IPS-15b (cell line): ENCODE results near the gene PAXX.
A peak's percentile ranks its signal among the peaks of the same experiment; 100 is the strongest.

Experiments used
- H3K27me3 ChIP-seq: one replicate; pipeline ENCODE4 v1.6.1; 2013; ENCODE audit warnings: low read length; ENCODE audit not compliant: control insufficient read depth, insufficient read depth
- H3K36me3 ChIP-seq: one replicate; pipeline ENCODE4 v1.6.1; 2013; ENCODE audit warnings: low read length; ENCODE audit not compliant: control insufficient read depth, insufficient read depth
- H3K4me1 ChIP-seq: one replicate; pipeline ENCODE4 v1.6.1; 2013; ENCODE audit warnings: mild to moderate bottlenecking, low read length; ENCODE audit not compliant: control insufficient read depth, insufficient read depth
- H3K4me3 ChIP-seq: one replicate; pipeline ENCODE4 v1.5.1; 2013; ENCODE audit warnings: low read depth, low read length
- H3K9ac ChIP-seq: one replicate; pipeline ENCODE4 v1.6.1; 2013; ENCODE audit warnings: low read depth, mild to moderate bottlenecking, low read length
- H3K9me3 ChIP-seq: one replicate; pipeline ENCODE4 v1.6.1; 2013; ENCODE audit warnings: mild to moderate bottlenecking, low read length; ENCODE audit not compliant: control insufficient read depth, insufficient read depth

The PAXX gene

DNA sequence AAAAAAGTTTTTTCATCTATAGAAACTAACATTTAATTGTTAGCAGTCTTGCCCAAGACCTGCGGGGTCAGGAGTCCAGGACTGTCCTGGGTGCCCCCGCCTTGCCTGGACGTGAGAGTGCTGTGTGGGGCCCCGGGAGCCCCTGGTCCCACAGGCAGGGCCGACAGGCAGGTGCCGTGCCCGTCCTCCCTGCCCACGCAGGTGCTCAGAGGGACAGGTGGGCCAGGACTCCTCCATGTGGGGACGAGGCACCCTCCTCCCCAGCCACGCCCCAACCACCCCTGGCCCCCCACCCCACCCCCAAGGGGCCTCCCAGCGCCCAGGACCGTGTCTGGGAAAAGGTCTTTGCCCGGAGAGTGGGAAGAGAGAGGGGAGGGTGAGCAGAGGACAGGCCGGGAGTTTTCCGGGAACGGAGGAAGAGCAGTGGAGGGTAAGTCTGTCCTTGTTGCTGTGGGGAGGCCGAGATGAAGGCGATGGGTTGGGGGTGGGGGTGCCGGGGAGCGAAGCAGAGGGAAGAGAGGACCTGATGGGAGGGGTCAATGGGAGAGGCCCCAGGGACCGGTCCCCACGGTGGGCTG, 42.9 kb upstream of the PAXX start:
- no peaks in the 10 kb centered on the region for H3K4me1 ChIP-seq
- no peaks in the 10 kb centered on the region for H3K9me3 ChIP-seq
- no peaks in the 10 kb centered on the region for H3K36me3 ChIP-seq
- peak overlapping the region; percentile 70 for H3K9ac ChIP-seq
- no peaks in the 10 kb centered on the region for H3K27me3 ChIP-seq
- H3K4me3 ChIP-seq = peak overlapping the region; percentile 73

GRCh38 chr9:136949817-136950655, 42.2 kb upstream of the PAXX start:
- no peaks in the 10 kb centered on the region for H3K36me3 ChIP-seq
- H3K9ac ChIP-seq = peak overlapping the region; percentile 83
- no peaks in the 10 kb centered on the region for H3K4me1 ChIP-seq
- H3K9me3 ChIP-seq = no peaks in the 10 kb centered on the region
- H3K4me3 ChIP-seq = peak overlapping the region; percentile 73
- no peaks in the 10 kb centered on the region for H3K27me3 ChIP-seq

DNA sequence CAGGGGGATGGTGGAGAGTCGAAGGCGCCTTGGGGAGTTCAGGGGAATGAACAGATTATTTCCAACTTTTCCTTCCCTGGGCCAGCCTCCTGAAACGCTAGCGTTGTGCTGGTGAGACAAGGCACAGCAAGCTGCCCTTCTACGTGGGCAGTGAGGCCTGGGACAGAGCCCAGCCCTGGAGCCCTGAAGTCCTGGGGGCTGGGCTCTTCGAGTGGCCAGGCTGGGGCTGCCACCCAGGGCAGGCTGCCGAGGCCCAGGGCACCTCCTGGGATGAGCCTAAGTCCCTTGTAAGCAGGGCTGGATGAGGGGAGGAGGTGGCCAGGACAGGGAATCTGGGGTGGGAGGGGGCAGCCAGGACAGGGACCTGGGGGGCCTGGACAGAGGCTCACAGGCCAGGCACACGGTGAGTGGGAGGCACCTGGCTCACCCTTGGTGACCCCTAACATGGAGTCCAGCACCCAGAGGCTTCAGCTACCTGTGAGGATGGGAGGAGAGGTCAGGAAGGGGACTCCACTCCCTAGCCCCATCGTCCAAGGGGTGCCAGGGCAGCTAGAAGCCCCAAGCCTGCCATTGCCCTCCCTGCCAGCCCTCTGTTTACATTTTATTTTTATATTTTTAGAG, 41.5 kb upstream of the PAXX start:
- no peaks in the 10 kb centered on the region for H3K9me3 ChIP-seq
- peak overlapping the region; percentile 83 for H3K9ac ChIP-seq
- no peaks in the 10 kb centered on the region for H3K36me3 ChIP-seq
- no peaks in the 10 kb centered on the region for H3K4me1 ChIP-seq
- no peaks in the 10 kb centered on the region for H3K27me3 ChIP-seq
- H3K4me3 ChIP-seq = peak overlapping the region; percentile 73

DNA sequence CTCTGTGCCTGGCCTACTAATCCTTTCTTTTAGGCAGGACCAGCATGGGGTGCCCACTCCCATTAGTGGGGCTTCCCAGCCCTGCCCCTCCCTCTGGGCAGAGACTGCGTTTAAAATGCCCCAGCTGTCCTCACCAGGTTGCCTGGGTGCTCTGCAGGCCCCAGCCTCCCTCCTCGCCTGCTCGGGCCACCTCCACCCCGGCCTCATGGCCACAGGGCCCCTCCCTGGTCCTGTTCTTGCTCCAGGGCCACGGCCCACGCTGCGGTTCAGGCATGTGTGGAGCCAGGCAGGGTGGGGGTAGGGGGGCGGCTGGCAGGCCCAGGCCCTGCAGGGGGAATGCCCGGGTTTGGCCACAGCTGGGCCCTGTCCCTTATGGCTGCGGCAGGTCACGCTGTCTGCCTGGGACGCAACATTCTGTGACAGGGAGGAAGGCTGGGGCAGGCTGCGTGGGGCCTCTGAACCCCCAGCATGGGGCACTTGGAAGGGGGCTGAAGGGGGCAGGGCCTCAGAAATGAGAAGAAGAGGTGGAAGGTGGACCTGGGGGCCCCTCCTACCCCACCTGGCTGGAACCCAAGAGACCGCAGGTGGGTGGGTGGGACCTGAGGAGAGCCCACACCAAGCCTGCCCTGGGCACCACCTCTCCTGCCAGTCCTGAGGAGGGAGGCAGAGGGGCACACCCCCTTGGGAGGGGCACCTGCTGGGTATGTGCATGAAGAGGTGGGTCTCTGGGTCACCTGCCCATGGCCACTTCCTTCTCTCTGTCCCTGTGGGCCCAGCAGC, 40.5 kb upstream of the PAXX start, which contains the start of gene LCN12:
Gene LCN12, plus strand, starts transcription at position 733 of the 780 bp plus-strand sequence. CDS start 55 bp downstream, outside the sequence.
- Histone ChIP-seq H3K4me1 (no peaks in the 10 kb centered on the region), H3K9ac (no peak within 1 kb of the TSS), H3K9me3 (no peaks in the 10 kb centered on the region), H3K36me3 (no peaks in the 10 kb centered on the region), H3K27me3 (no peaks in the 10 kb centered on the region), H3K4me3 (no peak within 1 kb of the TSS)

DNA sequence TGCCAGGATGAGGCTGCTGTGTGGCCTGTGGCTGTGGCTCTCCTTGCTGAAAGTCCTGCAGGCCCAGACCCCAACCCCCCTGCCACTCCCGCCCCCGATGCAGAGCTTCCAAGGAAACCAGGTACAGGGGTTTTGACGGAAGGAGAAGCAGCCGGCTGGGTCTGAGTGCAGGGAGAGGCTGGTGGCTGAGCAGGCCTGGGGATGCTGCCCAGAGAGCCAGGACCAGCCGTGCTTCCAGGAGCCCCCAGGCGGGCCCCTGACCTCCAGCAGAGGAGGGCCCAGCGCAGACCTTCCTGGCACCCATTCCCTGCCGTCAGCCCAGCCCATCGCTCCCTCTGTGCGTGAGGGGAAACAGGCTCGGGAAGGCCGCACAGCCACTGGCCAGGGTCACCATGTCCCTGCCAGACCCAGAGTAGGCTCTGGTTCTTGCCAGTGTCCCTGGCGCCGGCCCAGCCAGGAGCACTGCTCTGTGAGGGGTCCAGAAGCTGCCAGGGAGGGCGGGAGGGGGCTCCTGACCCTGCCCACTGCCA, 39.8 kb upstream of the PAXX start:
- Histone ChIP-seq H3K9me3 (no peaks in the 10 kb centered on the region), H3K4me3 (no peak overlapping the region), H3K4me1 (no peaks in the 10 kb centered on the region), H3K36me3 (no peaks in the 10 kb centered on the region), H3K9ac (no peak overlapping the region), H3K27me3 (no peaks in the 10 kb centered on the region)

GRCh38 chr9:136952876-136953770, 39.1 kb upstream of the PAXX start:
- H3K4me3 ChIP-seq = no peak overlapping the region
- no peaks in the 10 kb centered on the region for H3K4me1 ChIP-seq
- no peak overlapping the region for H3K9ac ChIP-seq
- no peaks in the 10 kb centered on the region for H3K9me3 ChIP-seq
- H3K36me3 ChIP-seq = no peaks in the 10 kb centered on the region
- H3K27me3 ChIP-seq = no peaks in the 10 kb centered on the region

DNA sequence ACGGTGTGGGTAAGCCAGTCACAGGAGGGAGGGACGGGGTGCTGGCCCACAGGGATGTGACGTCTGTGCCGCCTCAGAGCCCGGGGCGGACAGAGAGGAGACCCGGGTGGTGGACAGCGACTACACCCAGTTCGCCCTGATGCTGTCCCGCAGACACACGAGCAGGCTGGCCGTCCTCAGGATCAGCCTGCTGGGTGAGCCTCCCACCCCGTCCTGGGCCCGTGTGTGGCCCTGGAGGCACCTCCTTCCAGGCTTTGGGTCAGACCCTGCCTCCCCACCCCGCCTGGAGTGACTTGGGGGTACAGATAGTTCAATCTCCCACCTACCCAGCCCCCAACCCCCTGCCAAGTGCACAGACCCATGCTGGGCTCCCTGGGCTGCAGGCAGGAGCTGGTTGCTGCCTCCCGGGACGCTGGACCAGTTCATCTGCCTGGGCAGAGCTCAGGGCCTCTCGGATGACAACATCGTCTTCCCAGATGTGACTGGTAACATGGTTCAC, 38.4 kb upstream of the PAXX start:
- no peaks in the 10 kb centered on the region for H3K27me3 ChIP-seq
- H3K4me3 ChIP-seq = no peak overlapping the region
- no peaks in the 10 kb centered on the region for H3K36me3 ChIP-seq
- H3K4me1 ChIP-seq = no peaks in the 10 kb centered on the region
- H3K9me3 ChIP-seq = no peaks in the 10 kb centered on the region
- H3K9ac ChIP-seq = no peak overlapping the region

- H3K4me3 ChIP-seq = no peak overlapping the region
- no peaks in the 10 kb centered on the region for H3K36me3 ChIP-seq
- no peaks in the 10 kb centered on the region for H3K4me1 ChIP-seq
- H3K9ac ChIP-seq = no peak overlapping the region
- no peaks in the 10 kb centered on the region for H3K9me3 ChIP-seq
- no peaks in the 10 kb centered on the region for H3K27me3 ChIP-seq
Measured at GRCh38 chr9:136954270-136955083, 37.7 kb upstream of the PAXX start.

DNA sequence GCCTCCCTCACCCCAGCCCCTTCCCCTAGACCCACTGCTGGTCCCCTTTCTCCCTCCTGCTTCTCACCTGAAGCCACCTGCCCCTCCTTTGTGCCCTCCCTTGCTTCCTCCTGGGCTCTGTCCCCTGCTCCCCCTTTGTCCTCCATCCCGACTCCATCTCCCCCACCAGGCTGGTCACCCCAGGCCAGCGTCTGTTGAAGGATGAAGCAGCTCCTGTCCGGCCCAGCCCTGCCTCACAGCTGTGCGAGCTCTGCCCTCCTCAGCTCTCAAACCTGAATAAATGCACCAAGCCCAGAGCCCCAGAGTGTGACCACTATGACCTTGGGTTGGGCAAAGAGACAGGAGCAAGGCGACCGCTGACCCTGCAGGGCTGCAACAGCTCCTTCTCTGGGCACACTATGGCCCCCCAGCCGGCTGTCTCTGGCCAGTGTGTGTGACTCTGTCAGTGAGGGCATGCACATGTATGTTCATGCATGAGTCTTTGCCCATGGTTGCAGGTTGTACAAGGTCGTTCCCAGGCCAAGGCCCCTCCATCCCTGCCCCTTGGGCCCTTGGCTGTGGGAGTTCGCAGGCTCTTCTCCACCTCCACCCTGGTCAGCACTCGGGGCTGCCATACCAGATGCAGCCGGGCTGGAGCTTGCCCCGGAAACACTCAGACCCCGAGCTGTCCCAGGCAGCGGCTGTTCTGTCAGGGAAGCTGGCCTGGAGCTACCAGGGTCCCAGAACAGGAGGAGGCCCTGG, 36.9 kb upstream of the PAXX start:
- no peak overlapping the region for H3K4me3 ChIP-seq
- H3K9ac ChIP-seq = no peak overlapping the region
- no peaks in the 10 kb centered on the region for H3K27me3 ChIP-seq
- H3K4me1 ChIP-seq = no peaks in the 10 kb centered on the region
- H3K9me3 ChIP-seq = no peaks in the 10 kb centered on the region
- H3K36me3 ChIP-seq = no peaks in the 10 kb centered on the region
